Uterus (tissue), 2 donors: Measurements from ENCODE around the gene BIN2.

Experiments
- CTCF ChIP-seq, 4 experiments: fragments of 200-600 bp in 2 of 4; fragments of 450-650 bp in 2 of 4; sonication (generic) in 2 of 4; IDR thresholded peaks; one replicate each; pipeline ENCODE4 v1.5.1; 2016 to 2019; ENCODE audit warnings: antibody characterized with exemption in 4 of 4, mild to moderate bottlenecking in 2 of 4, moderate library complexity in 1 of 4
- POLR2A ChIP-seq, 2 donors: fragments of 450-650 bp; IDR thresholded peaks; one replicate each; pipeline ENCODE4 v1.6.1; 2016; ENCODE audit warnings: antibody characterized with exemption in 2 of 2, mild to moderate bottlenecking in 1 of 2, moderate library complexity in 1 of 2

GRCh38 chr12:51270067-51270950, 53.7 kb downstream of the BIN2 start, which contains the start of gene SMAGP:
- TF ChIP-seq CTCF (IDR thresholded peaks at IDR 0.05): no peak
- peak in 1 of 2 donors; percentile 11 for TF ChIP-seq POLR2A (IDR thresholded peaks at IDR 0.05)
